GM19468 (cell line): ENCODE data around the gene CORO2B.
"Not testable (repeated sequence)": the region's sequence is repeated elsewhere in the genome, so short reads cannot be mapped to it uniquely, and the experiment has no call there.

Experiments used
- ATAC-seq: cut with Tn5 transposase; IDR thresholded peaks from one replicate; pipeline ENCODE4 v1.9.1; 2021; ENCODE audit warnings: mild to moderate bottlenecking, moderate library complexity, moderate number of reproducible peaks; ENCODE audit not compliant: unreplicated experiment; ENCODE audit errors: extremely low read depth

Gene CORO2B

GRCh38 chr15:68739390-68740080 is 160.7 kb downstream of the CORO2B start:
- no peak for ATAC-seq

- ATAC-seq = no peak
Observed at GRCh38 chr15:68743256-68743655, 164.5 kb downstream of the CORO2B start.

- ATAC-seq = no peak
Observed at GRCh38 chr15:68749365-68749764, 170.6 kb downstream of the CORO2B start.

- ATAC-seq = no peak
Observed at GRCh38 chr15:68749793-68750192, 171.0 kb downstream of the CORO2B start.

- no peak for ATAC-seq
Observed at GRCh38 chr15:68751622-68752021, 172.8 kb downstream of the CORO2B start.

GRCh38 chr15:68755731-68756130 is 176.9 kb downstream of the CORO2B start:
- ATAC-seq = no peak

GRCh38 chr15:68759982-68760579 is 181.3 kb downstream of the CORO2B start:
- not testable (repeated sequence) for ATAC-seq

GRCh38 chr15:68763063-68763462 is 184.3 kb downstream of the CORO2B start:
- no peak for ATAC-seq

GRCh38 chr15:68764090-68764489 is 185.3 kb downstream of the CORO2B start:
- no peak for ATAC-seq

GRCh38 chr15:68765602-68766368 is 187.0 kb downstream of the CORO2B start:
- no peak for ATAC-seq

- no peak for ATAC-seq
Observed at GRCh38 chr15:68767833-68768232, 189.0 kb downstream of the CORO2B start.

- ATAC-seq = no peak
Observed at GRCh38 chr15:68768321-68768720, 189.5 kb downstream of the CORO2B start.

- ATAC-seq = no peak
Observed at GRCh38 chr15:68769702-68770101, 190.9 kb downstream of the CORO2B start.

- no peak for ATAC-seq
Observed at GRCh38 chr15:68770216-68770615, 191.4 kb downstream of the CORO2B start.

- no peak for ATAC-seq
Observed at GRCh38 chr15:68773036-68773435, 194.2 kb downstream of the CORO2B start.

GRCh38 chr15:68774120-68774519 is 195.3 kb downstream of the CORO2B start:
- no peak for ATAC-seq

GRCh38 chr15:68774521-68775235 is 195.9 kb downstream of the CORO2B start:
- ATAC-seq = no peak

- ATAC-seq = no peak
Observed at GRCh38 chr15:68775236-68775577, 196.4 kb downstream of the CORO2B start.

- ATAC-seq = no peak
Observed at GRCh38 chr15:68775671-68776476, 197.1 kb downstream of the CORO2B start.
